Stimulated activated CD4-positive, alpha-beta T cell treated with anti-CD3 and anti-CD28 coated beads, Interleukin-4, amount 100 ng/mL, for 48 hours (primary cell): ENCODE data around the gene RGS6.

Source experiments
- DNase-seq, 2 donors: peaks; one replicate each; pipeline ENCODE4 v3.0.0-alpha.2; 2020; ENCODE audit warnings: low read depth in 2 of 2

The RGS6 gene

GRCh38 chr14:72311116-72311515 is 378.9 kb downstream of the RGS6 start:
- DNase-seq: no peak

- DNase-seq: no peak
Observed at GRCh38 chr14:72311516-72311915, 379.3 kb downstream of the RGS6 start.

GRCh38 chr14:72314808-72315435 is 382.7 kb downstream of the RGS6 start:
- no peak for DNase-seq

GRCh38 chr14:72315714-72316113 is 383.5 kb downstream of the RGS6 start:
- DNase-seq: no peak

- DNase-seq: no peak
Observed at GRCh38 chr14:72318648-72319047, 386.4 kb downstream of the RGS6 start.

GRCh38 chr14:72332046-72332445 is 399.8 kb downstream of the RGS6 start:
- no peak for DNase-seq

GRCh38 chr14:72332871-72333270 is 400.6 kb downstream of the RGS6 start:
- DNase-seq: no peak

- DNase-seq: no peak
Observed at GRCh38 chr14:72333357-72333756, 401.1 kb downstream of the RGS6 start.

GRCh38 chr14:72336311-72336980 is 404.2 kb downstream of the RGS6 start:
- DNase-seq: no peak

GRCh38 chr14:72341237-72341636 is 409.0 kb downstream of the RGS6 start:
- DNase-seq: no peak

- no peak for DNase-seq
Observed at GRCh38 chr14:72341686-72342085, 409.5 kb downstream of the RGS6 start.

GRCh38 chr14:72347118-72347517 is 414.9 kb downstream of the RGS6 start:
- no peak for DNase-seq

- no peak for DNase-seq
Observed at GRCh38 chr14:72350215-72350614, 418.0 kb downstream of the RGS6 start.

- DNase-seq: no peak
Observed at GRCh38 chr14:72352012-72352411, 419.8 kb downstream of the RGS6 start.

GRCh38 chr14:72366619-72367018 is 434.4 kb downstream of the RGS6 start:
- no peak for DNase-seq

- no peak for DNase-seq
Observed at GRCh38 chr14:72369106-72369505, 436.9 kb downstream of the RGS6 start.

- DNase-seq: no peak
Observed at GRCh38 chr14:72377016-72377415, 444.8 kb downstream of the RGS6 start.

- no peak for DNase-seq
Observed at GRCh38 chr14:72380456-72380855, 448.2 kb downstream of the RGS6 start.

- DNase-seq: no peak
Observed at GRCh38 chr14:72383865-72384264, 451.6 kb downstream of the RGS6 start.

- DNase-seq: no peak
Observed at GRCh38 chr14:72387726-72388125, 455.5 kb downstream of the RGS6 start.

GRCh38 chr14:72389200-72389599 is 457.0 kb downstream of the RGS6 start:
- DNase-seq: no peak

GRCh38 chr14:72401101-72401625 is 468.9 kb downstream of the RGS6 start:
- DNase-seq: no peak

- DNase-seq: no peak
Observed at GRCh38 chr14:72401632-72402376, 469.6 kb downstream of the RGS6 start.
